ENCODE measurements around the gene ASRGL1.

DNA sequence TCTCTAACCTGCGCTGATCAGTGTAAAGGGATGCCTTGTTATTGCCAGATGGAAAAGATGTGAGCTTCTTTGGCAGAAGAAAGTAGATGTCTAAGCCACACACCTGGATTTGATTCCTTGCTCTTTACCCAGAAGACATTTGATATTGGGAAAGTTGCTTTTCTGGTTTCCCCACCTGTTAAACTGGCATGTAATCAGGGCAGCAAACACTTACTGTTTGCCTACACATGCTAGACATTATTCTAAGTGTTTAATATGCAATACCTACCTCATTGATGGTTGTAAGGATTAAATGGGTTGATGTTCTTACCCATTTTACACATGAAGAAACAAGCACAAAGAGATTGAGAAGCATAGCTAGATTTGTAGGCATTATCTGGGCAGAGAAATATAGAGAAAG, 16.6 kb downstream of the ASRGL1 start:
- TF ChIP-seq POLR2A (IDR thresholded peaks at IDR 0.05) (no peak), EP300 (IDR thresholded peaks at IDR 0.05) (no peak), POLR2AphosphoS5 (IDR thresholded peaks at IDR 0.05) (no peak)
- TF ChIP-seq, protein P1, sequence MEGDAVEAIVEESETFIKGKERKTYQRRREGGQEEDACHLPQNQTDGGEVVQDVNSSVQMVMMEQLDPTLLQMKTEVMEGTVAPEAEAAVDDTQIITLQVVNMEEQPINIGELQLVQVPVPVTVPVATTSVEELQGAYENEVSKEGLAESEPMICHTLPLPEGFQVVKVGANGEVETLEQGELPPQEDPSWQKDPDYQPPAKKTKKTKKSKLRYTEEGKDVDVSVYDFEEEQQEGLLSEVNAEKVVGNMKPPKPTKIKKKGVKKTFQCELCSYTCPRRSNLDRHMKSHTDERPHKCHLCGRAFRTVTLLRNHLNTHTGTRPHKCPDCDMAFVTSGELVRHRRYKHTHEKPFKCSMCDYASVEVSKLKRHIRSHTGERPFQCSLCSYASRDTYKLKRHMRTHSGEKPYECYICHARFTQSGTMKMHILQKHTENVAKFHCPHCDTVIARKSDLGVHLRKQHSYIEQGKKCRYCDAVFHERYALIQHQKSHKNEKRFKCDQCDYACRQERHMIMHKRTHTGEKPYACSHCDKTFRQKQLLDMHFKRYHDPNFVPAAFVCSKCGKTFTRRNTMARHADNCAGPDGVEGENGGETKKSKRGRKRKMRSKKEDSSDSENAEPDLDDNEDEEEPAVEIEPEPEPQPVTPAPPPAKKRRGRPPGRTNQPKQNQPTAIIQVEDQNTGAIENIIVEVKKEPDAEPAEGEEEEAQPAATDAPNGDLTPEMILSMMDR (IDR thresholded peaks at IDR 0.05) = no peak

Data from upper lobe of left lung (tissue), 4 donors.